Suprapubic skin (tissue), 3 donors: ENCODE results near the gene HOXA9.

Source experiments
- CTCF ChIP-seq, 2 donors: fragments of 200-600 bp in 1 of 2; fragments of 450-650 bp in 1 of 2; sonication (generic) in 1 of 2; IDR thresholded peaks; one replicate each; pipeline ENCODE4 v1.5.1; 2016 to 2019; ENCODE audit warnings: antibody characterized with exemption in 2 of 2, mild to moderate bottlenecking in 1 of 2, moderate library complexity in 1 of 2
- EP300 ChIP-seq: sonication (generic); formaldehyde crosslinking; IDR thresholded peaks from one replicate; pipeline ENCODE4 v1.6.1; 2017; ENCODE audit warnings: antibody characterized with exemption

GRCh38 chr7:27164367-27165088 lies 809 bp downstream of the HOXA9 start:
- TF ChIP-seq CTCF (IDR thresholded peaks at IDR 0.05) (no peak), EP300 (no peak)
